22Rv1 (cell line): ENCODE results near the gene ADAMTS17.
"Not testable (repeated sequence)": the region's sequence is repeated elsewhere in the genome, so short reads cannot be mapped to it uniquely, and the experiment has no call there.

Experiments
- H3K27ac ChIP-seq: fragments of 450-650 bp; 2 replicates; pipeline ENCODE4 v1.5.1; 2017
- CTCF ChIP-seq: fragments of 450-650 bp; IDR thresholded peaks from 2 replicates; pipeline ENCODE4 v1.5.1; 2017; ENCODE audit warnings: mild to moderate bottlenecking
- ZFX ChIP-seq: fragments of 450-650 bp; IDR thresholded peaks from 2 replicates; pipeline ENCODE4 v1.6.1; 2017; ENCODE audit warnings: antibody characterized with exemption, borderline replicate concordance

ADAMTS17 gene

DNA sequence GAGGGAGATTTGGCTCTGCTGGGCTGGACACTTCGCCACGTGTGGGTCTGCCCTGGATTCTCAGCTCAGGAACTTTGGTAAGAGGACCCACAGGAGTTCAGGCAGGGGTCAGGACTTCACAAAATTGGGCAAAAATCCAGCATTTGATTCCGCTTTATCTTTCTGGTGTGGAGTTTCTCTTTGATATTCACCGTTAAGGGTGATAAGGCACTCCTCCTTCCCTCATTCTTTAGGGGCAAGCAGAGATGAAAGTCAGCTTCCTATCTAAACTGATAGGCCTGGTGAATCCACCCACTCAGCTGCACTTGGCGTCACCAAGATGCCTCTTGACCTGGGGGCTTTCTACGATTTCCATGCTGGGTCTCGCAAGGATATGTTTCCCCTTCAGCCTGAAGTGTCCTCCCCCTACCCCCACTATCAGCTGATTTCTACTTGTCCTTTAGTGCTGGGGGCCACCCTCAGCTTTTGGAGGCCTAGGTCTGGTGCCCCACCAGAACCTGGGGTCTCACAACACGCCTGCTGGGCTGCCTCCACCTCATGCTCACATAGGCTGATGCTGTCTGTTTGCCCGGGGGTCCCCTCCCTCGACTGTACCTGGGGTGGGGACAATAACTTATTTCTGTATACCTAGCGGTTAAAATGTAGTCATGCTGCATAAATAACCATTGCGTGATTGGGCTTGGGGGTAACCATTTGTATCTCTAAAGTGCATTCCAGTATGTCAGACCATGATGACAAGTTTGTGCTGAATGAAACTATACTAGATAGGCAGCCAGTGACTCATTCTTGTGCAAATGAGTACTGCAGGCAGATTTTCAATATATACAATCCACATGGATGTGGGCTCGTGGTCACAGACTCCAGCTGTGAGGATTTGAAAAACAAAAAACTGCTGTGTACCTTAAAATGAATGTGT, 248.3 kb downstream of the ADAMTS17 start:
- TF ChIP-seq CTCF (no peak), ZFX (no peak)
- H3K27ac ChIP-seq, result no peak overlapping the region

GRCh38 chr15:100092034-100092433, 249.7 kb downstream of the ADAMTS17 start:
- TF ChIP-seq ZFX, result no peak
- no peak for TF ChIP-seq CTCF
- H3K27ac ChIP-seq, result no peak overlapping the region

DNA sequence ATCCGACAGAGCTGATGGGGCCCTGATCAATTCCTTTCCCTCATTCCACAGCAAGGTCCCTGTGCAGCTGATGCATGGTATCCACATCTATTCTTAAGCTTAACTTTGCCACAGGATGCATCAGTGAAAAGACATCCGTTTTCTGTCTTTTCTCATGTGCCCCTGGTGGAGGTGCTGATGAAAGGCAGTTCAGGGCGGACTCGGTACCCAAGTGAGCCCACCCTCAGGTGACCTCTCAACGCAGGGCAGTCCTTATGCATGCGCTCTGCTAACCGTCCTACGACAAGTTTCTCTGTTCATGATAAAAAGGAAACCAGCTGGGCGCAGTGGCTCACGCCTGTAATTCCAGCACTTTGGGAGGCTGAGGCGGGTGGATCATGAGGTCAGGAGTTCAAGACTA, 251.4 kb downstream of the ADAMTS17 start:
- TF ChIP-seq CTCF (no peak), ZFX (no peak)
- H3K27ac ChIP-seq, result no peak overlapping the region

DNA sequence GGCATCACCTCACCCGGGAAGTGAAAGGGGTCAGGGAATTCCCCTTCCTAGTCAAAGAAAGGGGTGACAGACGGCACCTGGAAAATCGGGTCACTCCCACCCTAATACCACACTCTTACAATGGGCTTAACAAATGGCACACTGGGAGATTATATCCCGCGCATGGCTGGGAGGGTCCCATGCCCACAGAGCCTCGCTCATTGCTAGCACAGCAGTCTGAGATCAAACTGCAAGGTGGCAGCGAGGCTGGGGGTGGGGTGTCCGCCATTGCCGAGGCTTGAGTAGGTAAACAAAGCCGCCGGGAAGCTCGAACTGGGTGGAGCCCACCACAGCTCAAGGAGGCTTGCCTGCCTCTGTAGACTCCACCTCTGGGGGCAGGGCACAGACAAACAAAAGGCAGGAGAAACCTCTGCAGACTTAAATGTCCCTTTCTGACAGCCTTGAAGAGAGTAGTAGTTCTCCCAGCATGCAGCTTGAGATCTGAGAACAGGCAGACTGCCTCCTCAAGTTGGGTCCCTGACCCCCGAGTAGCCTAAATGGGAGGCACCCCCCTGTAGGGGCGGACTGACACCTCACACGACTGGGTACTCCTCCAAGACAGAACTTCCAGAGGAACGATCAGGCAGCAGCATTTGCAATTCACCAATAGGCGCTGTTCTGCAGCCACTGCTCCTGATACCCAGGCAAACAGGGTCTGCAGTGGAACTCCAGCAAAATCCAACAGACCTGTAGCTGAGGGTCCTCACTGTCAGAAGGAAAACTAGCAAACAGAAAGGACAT, 257.5 kb downstream of the ADAMTS17 start:
- not testable (repeated sequence) for H3K27ac ChIP-seq

GRCh38 chr15:100083572-100083971, 258.2 kb downstream of the ADAMTS17 start:
- TF ChIP-seq ZFX (no peak), CTCF (no peak)
- H3K27ac ChIP-seq, result no peak overlapping the region

- TF ChIP-seq CTCF (no peak), ZFX (no peak)
- no peak overlapping the region for H3K27ac ChIP-seq
Observed at GRCh38 chr15:100082761-100083402, 258.9 kb downstream of the ADAMTS17 start.

DNA sequence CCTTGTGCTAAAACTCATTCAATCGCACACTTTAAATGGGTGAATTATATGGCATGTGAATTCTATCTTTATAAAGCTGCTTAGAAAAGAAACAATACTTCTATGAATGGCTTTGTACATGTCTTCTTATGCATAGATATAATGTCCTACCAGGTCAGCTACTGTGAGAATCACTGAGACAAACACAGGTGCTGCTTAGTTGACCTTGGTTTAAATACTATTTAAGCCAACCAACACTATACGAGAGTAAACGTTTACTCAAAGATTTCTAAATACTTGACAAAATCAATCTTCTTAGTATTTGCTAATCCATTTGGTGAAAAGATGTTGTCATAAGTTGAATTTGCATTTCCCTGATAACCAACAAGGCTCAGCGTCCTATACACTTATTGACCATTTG, 260.3 kb downstream of the ADAMTS17 start:
- no peak overlapping the region for H3K27ac ChIP-seq
- TF ChIP-seq ZFX, result no peak
- no peak for TF ChIP-seq CTCF
